ENCODE results near the gene RALBP1. TPM values are rescaled to one million over a fixed set of nuclear protein-coding genes. Genes with fewer than 3 reads are reported as not detected.
A peak's percentile ranks its signal among the peaks of the same experiment; 100 is the strongest.

The RALBP1 gene
- total and polyA plus RNA-seq, 9 of the 15 experiments (the other 6 are each of a cell fraction or from before 2014, with no cell fraction given): 10.9 to 70.0 (median 61.3) TPM

- TF ChIP-seq WHSC1 (IDR thresholded peaks at IDR 0.05; ENCODE audit: low read length): no peak
- TF ChIP-seq HDAC3 (IDR thresholded peaks at IDR 0.05; ENCODE audit: borderline replicate concordance, partially characterized antibody): peak; percentile 21
- 0 out of 2 replicates have a peak, but pooled peaks have one; percentile 6 for TF ChIP-seq STAT5A (IDR thresholded peaks at IDR 0.05; ENCODE audit: borderline replicate concordance, low read length)
- TF ChIP-seq TRIM28 (IDR thresholded peaks at IDR 0.05): no peak
- TF ChIP-seq RBM25 (IDR thresholded peaks at IDR 0.05; ENCODE audit: low read depth, low read length, severe bottlenecking): no peak
- no peak for TF ChIP-seq KAT2B (IDR thresholded peaks at IDR 0.05; ENCODE audit: low read depth, low read length)
- no peak for TF ChIP-seq ZNF140 (CRISPR knock-in tag; IDR thresholded peaks at IDR 0.05)
- no peak for TF ChIP-seq NRF1 (conservative IDR thresholded peaks at IDR 0.05 in 1 of 2, IDR thresholded peaks at IDR 0.05 in 1 of 2)
- no peak for TF ChIP-seq ZZZ3 (IDR thresholded peaks at IDR 0.05)
- TF ChIP-seq EP400 (IDR thresholded peaks at IDR 0.05): peak; percentile 19; the same call in 1 of the 2 replicates
- no peak for TF ChIP-seq RHOXF2B (CRISPR knock-in tag; conservative IDR thresholded peaks at IDR 0.05)
- no peak for TF ChIP-seq ZBTB1 (CRISPR knock-in tag; IDR thresholded peaks at IDR 0.05; ENCODE audit: borderline replicate concordance, low read depth)
- TF ChIP-seq RAD21 (CRISPR knock-in tag; conservative IDR thresholded peaks at IDR 0.05 in 1 of 2, IDR thresholded peaks at IDR 0.05 in 1 of 2): peak; percentile 94 to 99
- TF ChIP-seq GTF2A2 (tag; IDR thresholded peaks at IDR 0.05): no peak
- TF ChIP-seq ZNF766 (CRISPR knock-in tag; conservative IDR thresholded peaks at IDR 0.05): no peak
- no peak for TF ChIP-seq PTTG1 (tag; IDR thresholded peaks at IDR 0.05; ENCODE audit: low read depth)
- TF ChIP-seq, protein P1, sequence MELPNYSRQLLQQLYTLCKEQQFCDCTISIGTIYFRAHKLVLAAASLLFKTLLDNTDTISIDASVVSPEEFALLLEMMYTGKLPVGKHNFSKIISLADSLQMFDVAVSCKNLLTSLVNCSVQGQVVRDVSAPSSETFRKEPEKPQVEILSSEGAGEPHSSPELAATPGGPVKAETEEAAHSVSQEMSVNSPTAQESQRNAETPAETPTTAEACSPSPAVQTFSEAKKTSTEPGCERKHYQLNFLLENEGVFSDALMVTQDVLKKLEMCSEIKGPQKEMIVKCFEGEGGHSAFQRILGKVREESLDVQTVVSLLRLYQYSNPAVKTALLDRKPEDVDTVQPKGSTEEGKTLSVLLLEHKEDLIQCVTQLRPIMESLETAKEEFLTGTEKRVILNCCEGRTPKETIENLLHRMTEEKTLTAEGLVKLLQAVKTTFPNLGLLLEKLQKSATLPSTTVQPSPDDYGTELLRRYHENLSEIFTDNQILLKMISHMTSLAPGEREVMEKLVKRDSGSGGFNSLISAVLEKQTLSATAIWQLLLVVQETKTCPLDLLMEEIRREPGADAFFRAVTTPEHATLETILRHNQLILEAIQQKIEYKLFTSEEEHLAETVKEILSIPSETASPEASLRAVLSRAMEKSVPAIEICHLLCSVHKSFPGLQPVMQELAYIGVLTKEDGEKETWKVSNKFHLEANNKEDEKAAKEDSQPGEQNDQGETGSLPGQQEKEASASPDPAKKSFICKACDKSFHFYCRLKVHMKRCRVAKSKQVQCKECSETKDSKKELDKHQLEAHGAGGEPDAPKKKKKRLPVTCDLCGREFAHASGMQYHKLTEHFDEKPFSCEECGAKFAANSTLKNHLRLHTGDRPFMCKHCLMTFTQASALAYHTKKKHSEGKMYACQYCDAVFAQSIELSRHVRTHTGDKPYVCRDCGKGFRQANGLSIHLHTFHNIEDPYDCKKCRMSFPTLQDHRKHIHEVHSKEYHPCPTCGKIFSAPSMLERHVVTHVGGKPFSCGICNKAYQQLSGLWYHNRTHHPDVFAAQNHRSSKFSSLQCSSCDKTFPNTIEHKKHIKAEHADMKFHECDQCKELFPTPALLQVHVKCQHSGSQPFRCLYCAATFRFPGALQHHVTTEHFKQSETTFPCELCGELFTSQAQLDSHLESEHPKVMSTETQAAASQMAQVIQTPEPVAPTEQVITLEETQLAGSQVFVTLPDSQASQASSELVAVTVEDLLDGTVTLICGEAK (IDR thresholded peaks at IDR 0.05): no peak
- TF ChIP-seq, protein P1 (CRISPR knock-in tag; IDR thresholded peaks at IDR 0.05): no peak
- TF ChIP-seq FOXJ2 (tag; IDR thresholded peaks at IDR 0.05): 0 out of 2 replicates have a peak, but pooled peaks have one; percentile 31
- TF ChIP-seq, protein P2, sequence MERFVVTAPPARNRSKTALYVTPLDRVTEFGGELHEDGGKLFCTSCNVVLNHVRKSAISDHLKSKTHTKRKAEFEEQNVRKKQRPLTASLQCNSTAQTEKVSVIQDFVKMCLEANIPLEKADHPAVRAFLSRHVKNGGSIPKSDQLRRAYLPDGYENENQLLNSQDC (CRISPR knock-in tag; IDR thresholded peaks at IDR 0.05): 0 out of 2 replicates have a peak, but pooled peaks have one; percentile 20
- no peak for TF ChIP-seq KLF1 (tag; IDR thresholded peaks at IDR 0.05)
- TF ChIP-seq SMARCA4 (IDR thresholded peaks at IDR 0.05): 0 out of 2 replicates have a peak, but pooled peaks have one; percentile 23
- peak; percentile 8; the same call in 1 of the 2 replicates for TF ChIP-seq TCF3 (CRISPR knock-in tag; IDR thresholded peaks at IDR 0.05)
These were observed 100.2 kb downstream of the RALBP1 start (continued) for GRCh38 chr18:9575558-9575957.

Measured in K562 (cell line).